Suprapubic skin (tissue), 4 donors: ENCODE results near the gene UNC93A.

Experiments used
- CTCF ChIP-seq, 2 donors: fragments of 200-600 bp in 1 of 2; fragments of 450-650 bp in 1 of 2; sonication (generic) in 1 of 2; IDR thresholded peaks; one replicate each; pipeline ENCODE4 v1.5.1; 2016 to 2019; ENCODE audit warnings: antibody characterized with exemption in 2 of 2, mild to moderate bottlenecking in 1 of 2, moderate library complexity in 1 of 2
- EP300 ChIP-seq: sonication (generic); formaldehyde crosslinking; IDR thresholded peaks from one replicate; pipeline ENCODE4 v1.6.1; 2017; ENCODE audit warnings: antibody characterized with exemption
- POLR2A ChIP-seq, 2 donors: fragments of 450-650 bp; IDR thresholded peaks; one replicate each; pipeline ENCODE4 v1.6.1; 2017; ENCODE audit warnings: antibody characterized with exemption in 2 of 2, mild to moderate bottlenecking in 2 of 2, moderate library complexity in 2 of 2
- POLR2AphosphoS5 ChIP-seq, 3 donors: sonication (generic); formaldehyde crosslinking; IDR thresholded peaks; one replicate each; pipeline ENCODE4 v1.6.1; 2017; ENCODE audit warnings: antibody characterized with exemption in 3 of 3

GRCh38 chr6:167323111-167323510 lies 32.0 kb downstream of the UNC93A start:
- no peak for TF ChIP-seq CTCF (IDR thresholded peaks at IDR 0.05)
- TF ChIP-seq POLR2A (IDR thresholded peaks at IDR 0.05) = no peak
- TF ChIP-seq EP300 = no peak
- TF ChIP-seq POLR2AphosphoS5 (IDR thresholded peaks at IDR 0.05) = no peak
